CD4-positive, alpha-beta memory T cell (primary cell): ENCODE results near the gene PAGR1. TPM values are rescaled to one million over a fixed set of nuclear protein-coding genes. Genes with fewer than 3 reads are reported as not detected.
"Not testable (repeated sequence)": the region's sequence is repeated elsewhere in the genome, so short reads cannot be mapped to it uniquely, and the experiment has no call there.

Source experiments
- CTCF ChIA-PET: fragments of 350-600 bp; sonication (Branson Sonifier 250); formaldehyde crosslinking; loops from one replicate; lab custom pipeline; 2021; ENCODE audit warnings: inconsistent platforms; ENCODE audit not compliant: partially characterized antibody; lab: Charles Lee
- POLR2A ChIA-PET: fragments of 350-600 bp; sonication (Branson Sonifier 250); formaldehyde crosslinking; loops from one replicate; lab custom pipeline; 2021; ENCODE audit not compliant: partially characterized antibody; lab: Charles Lee
- DNase-seq, 5 donors: peaks; one replicate each; pipeline versions ENCODE4 v3.0.0 to v3.0.0-alpha.2; 2020 to 2022; ENCODE audit warnings: mixed read lengths in 1 of 5
- H3K27ac ChIP-seq: one replicate; pipeline ENCODE4 v1.7.0; 2013; ENCODE audit warnings: low read depth, low read length
- H3K27me3 ChIP-seq: 2 replicates; pipeline ENCODE4 v1.7.0; 2013; ENCODE audit warnings: mild to moderate bottlenecking, low read length, moderate library complexity; ENCODE audit not compliant: insufficient read depth
- H3K36me3 ChIP-seq: 2 replicates; pipeline ENCODE4 v1.7.0; 2013; ENCODE audit warnings: mild to moderate bottlenecking, low read length, moderate library complexity; ENCODE audit not compliant: insufficient read depth
- H3K4me1 ChIP-seq: 2 replicates; pipeline ENCODE4 v1.7.0; 2013; ENCODE audit warnings: mild to moderate bottlenecking, low read length, moderate library complexity; ENCODE audit not compliant: insufficient read depth
- H3K4me3 ChIP-seq, 2 donors: one replicate each; pipeline ENCODE4 v1.7.0; 2013; ENCODE audit warnings: low read length in 2 of 2, mild to moderate bottlenecking in 1 of 2
- H3K9me3 ChIP-seq, 2 donors: one replicate each; pipeline ENCODE4 v1.7.0; 2013; ENCODE audit warnings: low read length in 2 of 2, control low read depth in 1 of 2; ENCODE audit not compliant: control insufficient read depth in 1 of 2
- H3K27ac Mint-ChIP-seq, 7 donors: one replicate each; pipeline ENCODE4 v1.8.0; 2020 to 2021; ENCODE audit warnings: mixed read lengths in 7 of 7, mild to moderate bottlenecking in 6 of 7, inconsistent platforms in 3 of 7, moderate library complexity in 3 of 7
- H3K27me3 Mint-ChIP-seq, 2 donors: one replicate each; pipeline ENCODE4 v1.8.0; 2020 to 2021; ENCODE audit warnings: mixed read lengths in 2 of 2
- H3K36me3 Mint-ChIP-seq, 2 donors: one replicate each; pipeline ENCODE4 v1.8.0; 2020 to 2021; ENCODE audit warnings: mixed read lengths in 2 of 2, inconsistent platforms in 1 of 2, mild to moderate bottlenecking in 1 of 2
- H3K4me1 Mint-ChIP-seq, 4 donors: one replicate each; pipeline ENCODE4 v1.8.0; 2020 to 2021; ENCODE audit warnings: mixed read lengths in 4 of 4, mild to moderate bottlenecking in 1 of 4
- H3K4me3 Mint-ChIP-seq, 8 donors: one replicate each; pipeline ENCODE4 v1.8.0; 2020 to 2021; ENCODE audit warnings: mixed read lengths in 8 of 8, mild to moderate bottlenecking in 7 of 8, moderate library complexity in 6 of 8, inconsistent platforms in 3 of 8
- H3K9me3 Mint-ChIP-seq, 8 donors: one replicate each; pipeline ENCODE4 v1.8.0; 2020 to 2021; ENCODE audit warnings: mixed read lengths in 8 of 8, mild to moderate bottlenecking in 5 of 8, inconsistent platforms in 3 of 8, moderate library complexity in 1 of 8
- intact Hi-C: fragments of 100-400 bp; cut with micrococcal nuclease; formaldehyde crosslinking; loops from one replicate; pipeline ENCODE4 v1.15.1; 2023
- polyA plus RNA-seq, 2 donors: library from polyadenylated mRNA; unstranded; fragments of 300-500 nt; fragmentation: Illumina TruSeq; gene quantifications; one replicate each; pipeline ENCODE4 v1.2.3, GENCODE V29; 2021
- total RNA-seq, 2 experiments: library from RNA; stranded (reverse); gene quantifications; one replicate each; pipeline ENCODE4 v1.2.3, GENCODE V29; 2021

PAGR1 gene
- total and polyA plus RNA-seq, 4 experiments from 2014 or later, result 43.7 to 51.1 (median 45.5) TPM

DNA sequence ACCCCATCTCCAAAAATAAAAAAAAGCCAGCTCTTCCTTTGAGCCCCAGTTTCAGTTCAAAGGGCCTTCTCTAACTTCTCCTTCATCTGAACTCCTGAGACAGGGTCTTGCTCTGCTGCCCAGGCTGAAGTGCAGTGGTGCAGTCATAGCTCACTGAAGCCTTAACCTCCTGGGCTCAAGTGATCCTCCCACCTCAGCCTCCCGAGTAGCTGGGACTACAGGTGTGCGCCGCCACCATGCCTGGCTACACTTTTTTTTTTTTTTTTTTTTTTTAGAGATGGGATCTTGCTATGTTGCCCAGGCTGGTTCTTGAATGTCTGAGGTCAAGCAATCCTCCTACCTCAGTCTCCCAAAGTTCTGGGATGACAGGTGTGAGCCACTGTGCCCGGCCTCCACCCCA lies 17.3 kb downstream of the PAGR1 start:
- H3K9me3 ChIP-seq, H3K27me3 ChIP-seq, DNase-seq, H3K27me3 Mint-ChIP-seq, H3K4me3 ChIP-seq, intact Hi-C loops, H3K9me3 Mint-ChIP-seq, H3K27ac ChIP-seq, H3K4me3 Mint-ChIP-seq: not testable (repeated sequence)
- POLR2A ChIA-PET, result interaction anchor here (0.6 to 3.4 kb wide), 4 partner anchors 9 to 94 kb away, joined by 4 to 11 read pairs (median 5); no protein-coding TSS in a partner anchor
- Histone ChIP-seq H3K36me3 (peaks cover 52% of the 10 kb centered on the region), H3K4me1 (peaks cover 23% of the 10 kb centered on the region)
- CTCF ChIA-PET, result interaction anchor here (0.9 to 1.7 kb wide), 4 partner anchors 15 to 133 kb away, joined by 3 to 4 read pairs (median 3); partner anchors contain the start of gene PAGR1
- Mint-ChIP-seq H3K36me3 (peaks cover 35 to 52% of the 10 kb centered on the region in 2 donors), H3K4me1 (peaks cover 8 to 34% (median 14%) of the 10 kb centered on the region in 4 donors), H3K27ac (peak overlapping the region in 1 of 7 donors; percentile 84)

DNA sequence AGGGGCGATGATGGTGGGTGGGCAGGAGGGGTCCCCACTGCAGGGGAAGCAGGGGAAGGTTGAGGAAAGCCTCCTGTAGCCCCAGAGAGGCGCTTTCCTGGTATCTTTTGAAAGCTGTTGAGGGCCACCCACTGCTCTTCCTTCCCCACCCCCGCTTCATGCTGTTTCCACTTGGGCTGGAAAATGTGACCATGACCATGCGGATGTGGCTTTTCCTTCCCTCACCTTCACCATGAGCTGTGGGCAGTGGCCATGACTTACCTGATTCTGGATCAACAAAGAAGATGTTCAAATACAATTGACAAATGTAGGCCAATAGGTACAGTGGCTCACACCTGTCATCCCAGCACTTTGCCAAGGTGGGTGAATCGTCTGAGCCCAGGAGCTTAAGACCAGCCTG lies 18.1 kb downstream of the PAGR1 start:
- H3K36me3 ChIP-seq, result peaks cover 59% of the 10 kb centered on the region
- no peaks in the 10 kb centered on the region for H3K9me3 Mint-ChIP-seq
- no peaks in the 10 kb centered on the region for H3K27me3 ChIP-seq
- ChIA-PET POLR2A (interaction anchor here (0.6 to 3.4 kb wide), 5 partner anchors 13 to 631 kb away, joined by 4 to 11 read pairs (median 5); no protein-coding TSS in a partner anchor), CTCF (interaction anchor here (0.7 to 1.5 kb wide), 4 partner anchors 11 to 133 kb away, joined by 3 to 11 read pairs (median 4); no protein-coding TSS in a partner anchor)
- H3K27ac Mint-ChIP-seq, result peak overlapping the region in 3 of 7 donors; percentile 42 to 70 (median 65)
- peaks cover 14% of the 10 kb centered on the region for H3K4me1 ChIP-seq
- intact Hi-C loops, result no loop called here
- DNase-seq, result peak in 1 of 5 donors; percentile 17
- peaks cover 37 to 60% of the 10 kb centered on the region in 2 donors for H3K36me3 Mint-ChIP-seq
- H3K27me3 Mint-ChIP-seq, result no peaks in the 10 kb centered on the region
- H3K4me3 Mint-ChIP-seq, result no peak overlapping the region
- no peak overlapping the region for H3K4me3 ChIP-seq
- H3K27ac ChIP-seq, result no peak overlapping the region
- no peaks in the 10 kb centered on the region for H3K9me3 ChIP-seq
- peaks cover 8 to 26% (median 14%) of the 10 kb centered on the region in 4 donors for H3K4me1 Mint-ChIP-seq

DNA sequence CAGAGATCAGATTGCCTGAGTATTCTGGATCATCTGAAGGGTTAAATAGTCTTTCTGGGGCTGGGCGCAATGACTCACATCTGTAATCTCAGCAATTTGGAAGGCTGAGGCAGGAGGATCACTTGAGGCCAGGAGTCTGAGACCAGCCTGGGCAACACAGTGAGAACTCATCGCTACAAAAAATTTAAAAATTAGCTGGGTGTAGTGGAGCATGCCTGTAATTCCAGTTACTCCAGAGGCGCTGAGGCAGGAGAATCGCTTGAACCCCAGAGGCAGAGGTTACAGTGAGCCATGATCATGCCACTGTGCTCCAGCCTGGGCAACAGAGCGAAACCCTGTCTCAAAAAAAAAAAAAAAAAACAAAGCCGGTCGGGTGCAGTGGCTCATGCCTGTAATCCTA lies 20.0 kb downstream of the PAGR1 start:
- no peak overlapping the region for H3K27ac ChIP-seq
- Mint-ChIP-seq H3K27me3 (no peaks in the 10 kb centered on the region), H3K9me3 (no peaks in the 10 kb centered on the region), H3K4me3 (no peak overlapping the region), H3K36me3 (peaks cover 41 to 69% of the 10 kb centered on the region in 2 donors), H3K4me1 (peaks cover under 1 to 9% (median 6%) of the 10 kb centered on the region in 4 donors), H3K27ac (peak overlapping the region in 2 of 7 donors; percentile 79)
- ChIA-PET CTCF (interaction anchor here (0.7 kb wide), 1 partner anchor 35 kb away, joined by 3 read pairs; no protein-coding TSS in a partner anchor), POLR2A (interaction anchor here (0.7 to 3.4 kb wide), 2 partner anchors 12 to 75 kb away, joined by 3 to 11 read pairs; no protein-coding TSS in a partner anchor)
- H3K4me3 ChIP-seq, result no peak overlapping the region
- H3K4me1 ChIP-seq, result peaks cover under 1% of the 10 kb centered on the region
- peaks cover 60% of the 10 kb centered on the region for H3K36me3 ChIP-seq
- H3K9me3 ChIP-seq, result no peaks in the 10 kb centered on the region
- H3K27me3 ChIP-seq, result no peaks in the 10 kb centered on the region
- intact Hi-C loops, result no loop called here
- no peak for DNase-seq

DNA sequence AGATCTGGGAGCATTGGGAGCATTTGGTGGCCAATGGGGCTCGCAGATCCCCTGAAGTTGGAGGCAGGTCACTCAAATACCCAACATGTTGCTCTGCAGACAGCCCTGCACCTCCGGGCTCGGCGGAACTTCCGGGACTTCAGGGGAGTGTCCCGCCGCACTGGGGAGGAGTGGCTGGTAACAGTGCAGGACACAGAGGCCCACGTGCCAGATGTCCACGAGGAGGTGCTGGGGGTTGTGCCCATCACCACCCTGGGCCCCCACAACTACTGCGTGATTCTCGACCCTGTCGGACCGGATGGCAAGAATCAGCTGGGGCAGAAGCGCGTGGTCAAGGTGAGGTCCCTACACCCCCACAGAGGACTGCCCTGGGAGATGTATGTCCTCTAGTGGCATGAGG lies 20.7 kb downstream of the PAGR1 start:
- Mint-ChIP-seq H3K4me3 (no peak overlapping the region), H3K36me3 (peaks cover 41 to 65% of the 10 kb centered on the region in 2 donors), H3K27me3 (no peaks in the 10 kb centered on the region), H3K9me3 (no peaks in the 10 kb centered on the region), H3K27ac (no peak overlapping the region), H3K4me1 (peaks cover 0 to 7% (median 5%) of the 10 kb centered on the region in 4 donors)
- Histone ChIP-seq H3K9me3 (no peaks in the 10 kb centered on the region), H3K27ac (no peak overlapping the region), H3K27me3 (no peaks in the 10 kb centered on the region), H3K4me1 (no peaks in the 10 kb centered on the region), H3K36me3 (peaks cover 62% of the 10 kb centered on the region), H3K4me3 (no peak overlapping the region)
- ChIA-PET POLR2A (interaction anchor here (0.6 kb wide), 1 partner anchor 98 kb away, joined by 3 read pairs; no protein-coding TSS in a partner anchor), CTCF (interaction anchor here (0.6 to 0.7 kb wide), 2 partner anchors 10 to 36 kb away, joined by 3 read pairs; no protein-coding TSS in a partner anchor)
- DNase-seq, result peak in 1 of 5 donors; percentile 9
- intact Hi-C loops, result no loop called here

DNA sequence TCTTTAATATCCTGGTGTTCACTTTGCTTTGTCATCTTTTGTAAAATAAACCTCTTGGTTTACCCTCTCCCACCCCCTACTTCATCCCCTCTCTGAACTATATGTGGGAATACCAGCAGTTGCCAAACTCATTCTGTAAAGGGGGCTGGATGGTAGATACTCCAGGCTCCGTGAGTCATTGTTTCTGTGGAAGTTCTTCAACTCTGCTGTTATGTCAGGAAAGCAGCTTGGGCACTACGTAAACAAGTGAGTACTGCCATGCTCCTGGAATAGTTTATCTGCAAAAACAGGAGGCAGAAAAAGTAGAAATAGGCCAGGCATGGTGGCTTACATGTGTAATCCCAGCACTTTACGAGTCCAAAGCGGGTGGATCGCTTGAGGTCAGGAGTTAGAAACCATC lies 21.9 kb downstream of the PAGR1 start:
- peaks cover 40 to 67% of the 10 kb centered on the region in 2 donors for H3K36me3 Mint-ChIP-seq
- Histone ChIP-seq H3K4me3 (no peak overlapping the region), H3K27ac (no peak overlapping the region), H3K36me3 (peaks cover 68% of the 10 kb centered on the region), H3K27me3 (no peaks in the 10 kb centered on the region), H3K4me1 (no peaks in the 10 kb centered on the region), H3K9me3 (no peaks in the 10 kb centered on the region)
- H3K27me3 Mint-ChIP-seq, result no peaks in the 10 kb centered on the region
- POLR2A ChIA-PET, result interaction anchor here (0.6 to 1.5 kb wide), 3 partner anchors 10 to 30 kb away, joined by 3 to 9 read pairs (median 3); no protein-coding TSS in a partner anchor
- no peak overlapping the region for H3K4me3 Mint-ChIP-seq
- no peak for DNase-seq
- peaks cover 0 to 3% (median under 1%) of the 10 kb centered on the region in 4 donors for H3K4me1 Mint-ChIP-seq
- CTCF ChIA-PET, result interaction anchor here (1.0 to 3.1 kb wide), 2 partner anchors 8 to 11 kb away, joined by 3 to 18 read pairs; no protein-coding TSS in a partner anchor
- no peaks in the 10 kb centered on the region for H3K9me3 Mint-ChIP-seq
- no peak overlapping the region for H3K27ac Mint-ChIP-seq
- intact Hi-C loops, result no loop called here

DNA sequence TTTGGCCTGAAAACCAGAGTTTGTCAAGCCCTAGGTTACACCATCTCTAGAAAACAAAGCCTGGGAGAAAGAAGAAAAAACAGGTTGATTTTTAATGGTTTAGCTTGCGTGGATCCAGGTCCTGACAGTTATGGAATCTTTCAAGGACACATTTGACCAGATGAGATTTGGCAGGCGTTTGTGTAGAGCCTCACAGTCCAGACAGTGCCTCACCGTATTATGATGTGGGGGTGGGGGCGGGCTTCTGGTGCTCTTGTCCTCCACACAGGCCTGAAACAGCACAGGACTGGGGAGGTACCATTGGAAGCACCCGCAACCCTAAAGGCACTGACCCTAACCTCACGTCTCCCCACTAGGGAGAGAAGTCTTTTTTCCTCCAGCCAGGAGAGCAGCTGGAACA lies 23.9 kb downstream of the PAGR1 start:
- no peaks in the 10 kb centered on the region for H3K4me1 ChIP-seq
- no peak for DNase-seq
- H3K27me3 ChIP-seq, result no peaks in the 10 kb centered on the region
- H3K36me3 ChIP-seq, result peaks cover 70% of the 10 kb centered on the region
- Mint-ChIP-seq H3K36me3 (peaks cover 37 to 73% of the 10 kb centered on the region in 2 donors), H3K4me1 (peaks cover 0 to 3% (median 0%) of the 10 kb centered on the region in 4 donors), H3K9me3 (no peaks in the 10 kb centered on the region), H3K4me3 (no peak overlapping the region), H3K27me3 (no peaks in the 10 kb centered on the region), H3K27ac (no peak overlapping the region)
- H3K27ac ChIP-seq, result no peak overlapping the region
- no peak overlapping the region for H3K4me3 ChIP-seq
- POLR2A ChIA-PET, result interaction anchor here (1.0 to 1.2 kb wide), 2 partner anchors 9 to 18 kb away, joined by 3 read pairs; no protein-coding TSS in a partner anchor
- CTCF ChIA-PET, result interaction anchor here (0.9 to 3.1 kb wide), 4 partner anchors 9 to 140 kb away, joined by 4 to 18 read pairs (median 4); partner anchors contain the start of gene MVP
- intact Hi-C loops, result no loop called here
- H3K9me3 ChIP-seq, result no peaks in the 10 kb centered on the region

DNA sequence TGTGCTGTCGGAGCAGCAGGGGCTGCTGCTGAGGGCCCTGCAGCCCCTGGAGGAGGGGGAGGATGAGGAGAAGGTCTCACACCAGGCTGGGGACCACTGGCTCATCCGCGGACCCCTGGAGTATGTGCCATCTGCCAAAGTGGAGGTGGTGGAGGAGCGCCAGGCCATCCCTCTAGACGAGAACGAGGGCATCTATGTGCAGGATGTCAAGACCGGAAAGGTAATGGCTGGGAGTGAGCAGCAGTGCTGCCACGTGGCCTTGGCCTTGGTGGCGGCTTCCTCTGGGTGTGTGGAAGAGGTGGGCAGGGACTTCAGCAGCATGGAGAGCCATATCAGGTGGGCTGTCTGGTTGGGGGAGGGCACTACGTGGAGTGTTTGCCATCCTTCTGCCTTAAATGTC lies 24.3 kb downstream of the PAGR1 start:
- Mint-ChIP-seq H3K9me3 (no peaks in the 10 kb centered on the region), H3K4me3 (no peak overlapping the region), H3K27ac (peak overlapping the region in 4 of 7 donors; percentile 42 to 79 (median 60)), H3K27me3 (no peaks in the 10 kb centered on the region), H3K36me3 (peaks cover 39 to 76% of the 10 kb centered on the region in 2 donors), H3K4me1 (peaks cover 0 to 3% (median 0%) of the 10 kb centered on the region in 4 donors)
- DNase-seq, result no peak
- H3K4me1 ChIP-seq, result no peaks in the 10 kb centered on the region
- ChIA-PET POLR2A (interaction anchor here (1.0 to 1.2 kb wide), 2 partner anchors 8 to 17 kb away, joined by 3 read pairs; no protein-coding TSS in a partner anchor), CTCF (interaction anchor here (1.4 to 3.1 kb wide), 2 partner anchors 8 to 23 kb away, joined by 4 to 18 read pairs; no protein-coding TSS in a partner anchor)
- peaks cover 69% of the 10 kb centered on the region for H3K36me3 ChIP-seq
- intact Hi-C loops, result no loop called here
- no peaks in the 10 kb centered on the region for H3K27me3 ChIP-seq
- H3K9me3 ChIP-seq, result no peaks in the 10 kb centered on the region
- H3K4me3 ChIP-seq, result no peak overlapping the region
- no peak overlapping the region for H3K27ac ChIP-seq
